ENCODE results near the gene KRT81.

The KRT81 gene

DNA sequence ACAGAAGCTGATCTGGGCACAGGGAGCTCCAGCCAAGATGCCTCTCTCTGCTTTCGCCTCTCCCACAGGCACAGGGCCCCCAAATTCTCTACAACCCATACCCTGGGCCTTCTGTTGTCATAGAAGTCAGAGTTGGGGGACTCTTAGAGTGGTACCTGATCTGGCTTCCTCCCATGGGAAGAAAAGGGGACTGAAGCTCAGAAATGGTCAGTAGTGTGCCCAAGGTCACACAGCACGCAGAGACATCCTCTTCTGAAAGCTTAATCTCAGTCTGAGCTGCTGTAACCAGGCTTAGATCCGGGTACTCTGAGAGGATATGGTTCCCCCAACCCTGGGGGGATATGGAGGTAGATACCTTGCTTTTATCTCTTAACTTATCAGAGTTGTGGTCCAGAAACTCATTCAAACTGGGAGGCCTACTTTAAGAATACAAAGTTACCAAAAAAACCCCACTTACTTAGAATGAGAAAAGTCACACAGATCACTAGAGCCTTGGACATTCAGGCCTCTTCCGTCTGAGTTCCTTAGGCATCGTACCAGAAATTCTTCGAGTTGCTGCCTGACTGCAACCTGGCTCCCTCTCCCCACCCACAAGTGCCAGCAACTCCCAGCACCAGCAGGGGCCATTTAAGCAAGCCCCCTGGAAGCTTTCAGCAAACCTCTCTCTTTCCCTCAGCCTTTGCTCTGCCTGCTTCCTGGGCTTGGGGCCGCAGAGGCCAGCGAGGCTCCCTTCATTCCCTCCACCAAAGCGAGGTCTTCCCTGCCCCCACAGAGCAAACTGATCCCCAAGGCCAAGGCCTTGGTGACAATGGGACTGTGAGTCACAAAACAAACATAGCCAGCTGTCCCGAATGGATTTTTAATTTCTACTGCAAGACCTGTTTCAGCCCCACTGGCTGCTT lies 44.4 kb downstream of the KRT81 start:
- Histone ChIP-seq H3K4me3 (ENCODE audit: severe bottlenecking) (no peak overlapping the region), H3K9me3 (ENCODE audit: severe bottlenecking) (no peaks in the 10 kb centered on the region), H3K27ac (ENCODE audit: poor library complexity, severe bottlenecking) (peak overlapping the region; percentile 99), H3K36me3 (ENCODE audit: low read depth) (peaks cover 57% of the 10 kb centered on the region), H3K4me1 (ENCODE audit: insufficient read depth, poor library complexity, severe bottlenecking) (peaks cover 24% of the 10 kb centered on the region), H3K27me3 (ENCODE audit: insufficient read depth, poor library complexity, severe bottlenecking) (no peaks in the 10 kb centered on the region)
- DNase-seq (ENCODE audit: low spot score) (peak; percentile 58), ATAC-seq (ENCODE audit: low read depth) (peak; percentile 0; the same call in 2 of the 3 replicates)
- TF ChIP-seq, protein P1, sequence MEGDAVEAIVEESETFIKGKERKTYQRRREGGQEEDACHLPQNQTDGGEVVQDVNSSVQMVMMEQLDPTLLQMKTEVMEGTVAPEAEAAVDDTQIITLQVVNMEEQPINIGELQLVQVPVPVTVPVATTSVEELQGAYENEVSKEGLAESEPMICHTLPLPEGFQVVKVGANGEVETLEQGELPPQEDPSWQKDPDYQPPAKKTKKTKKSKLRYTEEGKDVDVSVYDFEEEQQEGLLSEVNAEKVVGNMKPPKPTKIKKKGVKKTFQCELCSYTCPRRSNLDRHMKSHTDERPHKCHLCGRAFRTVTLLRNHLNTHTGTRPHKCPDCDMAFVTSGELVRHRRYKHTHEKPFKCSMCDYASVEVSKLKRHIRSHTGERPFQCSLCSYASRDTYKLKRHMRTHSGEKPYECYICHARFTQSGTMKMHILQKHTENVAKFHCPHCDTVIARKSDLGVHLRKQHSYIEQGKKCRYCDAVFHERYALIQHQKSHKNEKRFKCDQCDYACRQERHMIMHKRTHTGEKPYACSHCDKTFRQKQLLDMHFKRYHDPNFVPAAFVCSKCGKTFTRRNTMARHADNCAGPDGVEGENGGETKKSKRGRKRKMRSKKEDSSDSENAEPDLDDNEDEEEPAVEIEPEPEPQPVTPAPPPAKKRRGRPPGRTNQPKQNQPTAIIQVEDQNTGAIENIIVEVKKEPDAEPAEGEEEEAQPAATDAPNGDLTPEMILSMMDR (IDR thresholded peaks at IDR 0.05; ENCODE audit: poor library complexity, severe bottlenecking): no peak

DNA sequence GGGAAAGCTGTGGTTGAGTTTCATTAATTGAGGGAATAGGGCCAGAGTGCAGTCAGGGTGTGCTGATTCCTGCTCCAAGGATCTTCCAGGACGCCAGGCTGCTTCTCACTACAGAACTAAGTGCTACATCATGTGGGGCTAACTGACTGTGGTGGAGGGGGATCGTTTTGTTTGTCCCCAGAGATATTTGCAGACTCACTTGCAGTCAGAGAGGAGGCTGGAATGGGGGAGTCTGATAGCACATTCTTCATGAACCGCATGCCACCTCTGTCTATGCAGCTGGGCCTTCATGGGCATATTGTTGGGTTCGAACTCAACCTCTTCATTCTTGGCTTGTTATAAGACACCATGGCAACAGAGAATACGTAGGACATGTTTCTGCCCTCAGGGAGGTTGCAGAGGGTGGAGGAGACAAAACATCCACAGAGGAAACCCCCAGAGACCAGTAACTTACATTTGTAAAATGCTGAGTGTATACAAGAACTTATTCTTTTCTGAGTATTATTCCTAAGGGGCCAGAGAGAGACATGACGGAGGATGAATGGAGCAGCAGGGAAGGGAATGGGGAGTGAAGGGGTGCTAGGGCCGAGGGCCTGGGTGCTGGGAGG lies 45.3 kb downstream of the KRT81 start:
- Histone ChIP-seq H3K36me3 (ENCODE audit: low read depth) (peaks cover 66% of the 10 kb centered on the region), H3K9me3 (ENCODE audit: severe bottlenecking) (no peaks in the 10 kb centered on the region), H3K4me1 (ENCODE audit: insufficient read depth, poor library complexity, severe bottlenecking) (peaks cover 33% of the 10 kb centered on the region), H3K4me3 (ENCODE audit: severe bottlenecking) (no peak overlapping the region), H3K27ac (ENCODE audit: poor library complexity, severe bottlenecking) (peak overlapping the region; percentile 99), H3K27me3 (ENCODE audit: insufficient read depth, poor library complexity, severe bottlenecking) (no peaks in the 10 kb centered on the region)
- no peak for ATAC-seq (ENCODE audit: low read depth)
- DNase-seq (ENCODE audit: low spot score): no peak
- TF ChIP-seq, protein P1 (IDR thresholded peaks at IDR 0.05; ENCODE audit: poor library complexity, severe bottlenecking): no peak

DNA sequence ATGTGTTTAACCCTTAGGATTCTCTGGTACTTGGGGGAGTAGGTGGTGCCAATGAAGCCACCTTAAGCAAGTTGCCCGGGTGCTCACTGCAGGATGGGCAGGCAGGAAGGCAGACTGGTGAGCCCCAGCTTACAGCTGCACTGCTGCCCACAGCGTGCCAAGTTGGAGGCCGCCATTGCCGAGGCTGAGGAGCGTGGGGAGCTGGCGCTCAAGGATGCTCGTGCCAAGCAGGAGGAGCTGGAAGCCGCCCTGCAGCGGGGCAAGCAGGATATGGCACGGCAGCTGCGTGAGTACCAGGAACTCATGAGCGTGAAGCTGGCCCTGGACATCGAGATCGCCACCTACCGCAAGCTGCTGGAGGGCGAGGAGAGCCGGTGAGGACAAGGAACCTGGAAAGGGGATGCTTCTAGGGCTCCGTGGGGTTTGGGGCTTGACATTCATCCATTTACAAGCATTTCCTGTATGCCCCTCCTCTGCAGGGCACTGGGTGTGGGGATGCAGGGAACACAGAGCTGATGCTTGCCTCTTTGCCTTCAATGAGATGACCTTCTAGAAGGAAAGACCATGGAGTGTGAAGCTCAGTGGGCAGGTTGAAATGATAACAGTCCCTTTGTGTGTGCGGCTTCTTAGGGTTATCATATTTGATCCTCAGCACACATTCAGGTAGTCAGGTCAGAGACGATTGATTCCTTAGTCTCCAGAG lies 45.9 kb downstream of the KRT81 start:
- Histone ChIP-seq H3K36me3 (ENCODE audit: low read depth) (peaks cover 71% of the 10 kb centered on the region), H3K9me3 (ENCODE audit: severe bottlenecking) (no peaks in the 10 kb centered on the region), H3K4me1 (ENCODE audit: insufficient read depth, poor library complexity, severe bottlenecking) (peaks cover 35% of the 10 kb centered on the region), H3K27ac (ENCODE audit: poor library complexity, severe bottlenecking) (peak overlapping the region; percentile 99), H3K27me3 (ENCODE audit: insufficient read depth, poor library complexity, severe bottlenecking) (no peaks in the 10 kb centered on the region), H3K4me3 (ENCODE audit: severe bottlenecking) (no peak overlapping the region)
- TF ChIP-seq, protein P1 (IDR thresholded peaks at IDR 0.05; ENCODE audit: poor library complexity, severe bottlenecking): peak; percentile 19
- no peak for ATAC-seq (ENCODE audit: low read depth)
- DNase-seq (ENCODE audit: low spot score): no peak

DNA sequence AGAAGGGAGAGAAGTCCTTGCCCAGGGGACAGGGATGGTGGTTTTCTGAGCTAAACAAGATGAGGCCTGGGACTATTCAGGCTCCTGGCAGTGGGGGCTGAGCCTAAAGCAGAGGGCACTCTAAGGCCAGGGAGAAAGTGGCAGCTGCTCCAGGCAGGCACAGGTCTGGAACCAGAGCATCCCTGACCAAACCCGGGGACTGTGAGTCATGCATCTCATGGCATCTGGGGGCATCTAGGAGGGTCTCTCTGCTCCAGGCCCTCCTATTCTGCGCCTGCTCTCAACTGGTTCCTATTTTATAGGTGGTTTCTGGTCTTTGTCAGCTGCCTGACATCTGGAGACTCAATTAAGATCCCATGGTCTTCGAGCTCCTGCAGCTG lies 46.7 kb downstream of the KRT81 start:
- TF ChIP-seq, protein P1 (IDR thresholded peaks at IDR 0.05; ENCODE audit: poor library complexity, severe bottlenecking): no peak
- no peak for ATAC-seq (ENCODE audit: low read depth)
- DNase-seq (ENCODE audit: low spot score): peak; percentile 62
- Histone ChIP-seq H3K27ac (ENCODE audit: poor library complexity, severe bottlenecking) (peak overlapping the region; percentile 99), H3K36me3 (ENCODE audit: low read depth) (peaks cover 79% of the 10 kb centered on the region), H3K4me1 (ENCODE audit: insufficient read depth, poor library complexity, severe bottlenecking) (peaks cover 42% of the 10 kb centered on the region), H3K9me3 (ENCODE audit: severe bottlenecking) (no peaks in the 10 kb centered on the region), H3K4me3 (ENCODE audit: severe bottlenecking) (no peak overlapping the region), H3K27me3 (ENCODE audit: insufficient read depth, poor library complexity, severe bottlenecking) (no peaks in the 10 kb centered on the region)

Measured in RWPE2 (cell line).